ENCODE results near the gene SLC44A2.
"Not testable (repeated sequence)": the region's sequence is repeated elsewhere in the genome, so short reads cannot be mapped to it uniquely, and the experiment has no call there.

The SLC44A2 gene

DNA sequence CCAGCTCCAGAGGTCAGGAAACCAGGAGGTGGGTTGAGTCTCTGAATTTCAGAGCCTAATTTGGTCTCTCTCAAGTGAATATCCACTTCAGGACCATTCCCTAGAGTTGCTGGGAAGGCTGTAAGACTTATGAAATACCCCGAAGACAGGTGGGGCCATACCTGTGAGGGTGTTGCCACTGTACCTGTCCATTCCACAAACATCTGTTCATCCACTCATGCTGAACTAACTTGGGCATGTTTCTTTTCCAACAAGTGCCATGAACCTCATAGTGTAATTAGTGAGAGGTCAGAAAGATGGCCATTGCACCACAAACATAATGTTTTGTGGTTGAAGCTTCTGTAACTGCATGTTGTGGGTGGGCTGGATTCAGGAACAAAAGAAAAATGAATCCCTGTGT, 36.6 kb downstream of the SLC44A2 start:
- Histone ChIP-seq H3K27ac (replicated peaks) (no peak overlapping the region), H3K4me3 (replicated peaks; ENCODE audit: insufficient read depth, low read length) (no peak overlapping the region), H3K27me3 (ENCODE audit: insufficient read depth, poor library complexity, severe bottlenecking) (no peaks in the 10 kb centered on the region)
- TF ChIP-seq GABPA (IDR thresholded peaks at IDR 0.05; ENCODE audit: low read depth) = no peak
- TF ChIP-seq, protein P1, sequence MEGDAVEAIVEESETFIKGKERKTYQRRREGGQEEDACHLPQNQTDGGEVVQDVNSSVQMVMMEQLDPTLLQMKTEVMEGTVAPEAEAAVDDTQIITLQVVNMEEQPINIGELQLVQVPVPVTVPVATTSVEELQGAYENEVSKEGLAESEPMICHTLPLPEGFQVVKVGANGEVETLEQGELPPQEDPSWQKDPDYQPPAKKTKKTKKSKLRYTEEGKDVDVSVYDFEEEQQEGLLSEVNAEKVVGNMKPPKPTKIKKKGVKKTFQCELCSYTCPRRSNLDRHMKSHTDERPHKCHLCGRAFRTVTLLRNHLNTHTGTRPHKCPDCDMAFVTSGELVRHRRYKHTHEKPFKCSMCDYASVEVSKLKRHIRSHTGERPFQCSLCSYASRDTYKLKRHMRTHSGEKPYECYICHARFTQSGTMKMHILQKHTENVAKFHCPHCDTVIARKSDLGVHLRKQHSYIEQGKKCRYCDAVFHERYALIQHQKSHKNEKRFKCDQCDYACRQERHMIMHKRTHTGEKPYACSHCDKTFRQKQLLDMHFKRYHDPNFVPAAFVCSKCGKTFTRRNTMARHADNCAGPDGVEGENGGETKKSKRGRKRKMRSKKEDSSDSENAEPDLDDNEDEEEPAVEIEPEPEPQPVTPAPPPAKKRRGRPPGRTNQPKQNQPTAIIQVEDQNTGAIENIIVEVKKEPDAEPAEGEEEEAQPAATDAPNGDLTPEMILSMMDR (IDR thresholded peaks at IDR 0.05; ENCODE audit: insufficient read depth, low read length) = no peak
- no peak for TF ChIP-seq POLR2AphosphoS5 (IDR thresholded peaks at IDR 0.05; ENCODE audit: low read depth)
- TF ChIP-seq SPI1 (IDR thresholded peaks at IDR 0.05; ENCODE audit: borderline replicate concordance, low read depth) = no peak
- TF ChIP-seq, protein P2, sequence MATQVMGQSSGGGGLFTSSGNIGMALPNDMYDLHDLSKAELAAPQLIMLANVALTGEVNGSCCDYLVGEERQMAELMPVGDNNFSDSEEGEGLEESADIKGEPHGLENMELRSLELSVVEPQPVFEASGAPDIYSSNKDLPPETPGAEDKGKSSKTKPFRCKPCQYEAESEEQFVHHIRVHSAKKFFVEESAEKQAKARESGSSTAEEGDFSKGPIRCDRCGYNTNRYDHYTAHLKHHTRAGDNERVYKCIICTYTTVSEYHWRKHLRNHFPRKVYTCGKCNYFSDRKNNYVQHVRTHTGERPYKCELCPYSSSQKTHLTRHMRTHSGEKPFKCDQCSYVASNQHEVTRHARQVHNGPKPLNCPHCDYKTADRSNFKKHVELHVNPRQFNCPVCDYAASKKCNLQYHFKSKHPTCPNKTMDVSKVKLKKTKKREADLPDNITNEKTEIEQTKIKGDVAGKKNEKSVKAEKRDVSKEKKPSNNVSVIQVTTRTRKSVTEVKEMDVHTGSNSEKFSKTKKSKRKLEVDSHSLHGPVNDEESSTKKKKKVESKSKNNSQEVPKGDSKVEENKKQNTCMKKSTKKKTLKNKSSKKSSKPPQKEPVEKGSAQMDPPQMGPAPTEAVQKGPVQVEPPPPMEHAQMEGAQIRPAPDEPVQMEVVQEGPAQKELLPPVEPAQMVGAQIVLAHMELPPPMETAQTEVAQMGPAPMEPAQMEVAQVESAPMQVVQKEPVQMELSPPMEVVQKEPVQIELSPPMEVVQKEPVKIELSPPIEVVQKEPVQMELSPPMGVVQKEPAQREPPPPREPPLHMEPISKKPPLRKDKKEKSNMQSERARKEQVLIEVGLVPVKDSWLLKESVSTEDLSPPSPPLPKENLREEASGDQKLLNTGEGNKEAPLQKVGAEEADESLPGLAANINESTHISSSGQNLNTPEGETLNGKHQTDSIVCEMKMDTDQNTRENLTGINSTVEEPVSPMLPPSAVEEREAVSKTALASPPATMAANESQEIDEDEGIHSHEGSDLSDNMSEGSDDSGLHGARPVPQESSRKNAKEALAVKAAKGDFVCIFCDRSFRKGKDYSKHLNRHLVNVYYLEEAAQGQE (IDR thresholded peaks at IDR 0.05; ENCODE audit: insufficient replicate concordance, low read depth) = no peak
- DNase-seq (ENCODE audit: low read depth in 1 of 2, low spot score in 1 of 2) = no peak

DNA sequence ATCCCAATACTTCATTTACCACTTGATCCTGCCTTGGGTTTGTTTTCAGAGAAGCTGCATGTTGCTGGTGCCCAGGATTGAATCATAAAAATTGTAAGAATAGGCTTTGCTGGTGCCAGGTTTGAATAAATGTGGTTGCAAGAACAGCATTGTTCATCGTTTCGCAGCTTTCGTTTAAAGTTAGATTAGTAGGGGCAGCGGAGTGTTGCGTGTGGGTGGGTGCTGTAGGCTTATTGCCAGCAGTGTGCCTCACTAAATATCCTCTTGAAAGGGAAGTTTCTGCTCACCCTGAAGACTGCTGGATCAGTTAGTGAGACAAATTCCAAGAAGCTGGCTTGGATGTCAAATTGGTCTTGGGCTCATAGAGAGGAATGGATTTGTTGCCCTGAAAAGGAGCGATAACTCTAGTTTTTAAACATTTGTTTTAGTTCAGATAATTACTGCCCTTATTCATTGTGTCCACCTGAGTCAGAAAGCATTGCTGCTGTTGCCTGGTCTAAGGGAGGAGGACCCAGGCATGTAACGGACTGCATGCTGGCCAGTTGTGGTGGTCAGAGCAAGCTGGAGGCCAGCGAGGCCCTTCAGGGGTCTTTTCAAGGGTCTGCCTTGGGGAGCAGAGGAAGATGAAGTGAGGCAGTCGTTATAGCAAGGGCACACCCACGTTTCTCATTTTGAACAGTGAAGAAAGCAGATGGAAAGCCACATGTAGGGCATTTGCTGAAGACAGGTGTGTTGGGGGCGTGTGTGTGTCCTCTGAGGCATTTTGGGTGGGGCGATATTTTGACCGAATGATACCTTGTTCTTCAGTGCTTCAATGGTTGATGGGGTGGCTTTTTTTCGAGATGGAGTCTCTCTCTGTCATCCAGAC, 37.3 kb downstream of the SLC44A2 start:
- DNase-seq (ENCODE audit: low read depth in 1 of 2, low spot score in 1 of 2) = no peak
- no peak overlapping the region for H3K27ac ChIP-seq (replicated peaks)

DNA sequence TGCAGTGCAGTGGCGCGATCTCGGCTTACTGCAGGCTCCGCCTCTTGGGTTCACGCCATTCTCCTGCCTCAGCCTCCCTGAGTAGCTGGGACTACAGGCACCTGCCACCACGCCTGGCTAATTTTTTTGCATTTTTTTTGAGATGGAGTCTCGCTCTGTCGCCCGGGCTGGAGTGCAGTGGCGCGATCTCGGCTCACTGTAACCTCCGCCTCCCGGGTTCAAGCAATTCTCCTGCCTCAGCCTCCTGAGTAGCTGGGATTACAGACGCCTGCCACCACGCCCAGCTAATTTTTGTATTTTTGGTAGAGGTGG, 37.9 kb downstream of the SLC44A2 start:
- H3K27ac ChIP-seq (replicated peaks); H3K4me3 ChIP-seq (replicated peaks; ENCODE audit: insufficient read depth, low read length); DNase-seq (ENCODE audit: low read depth in 1 of 2, low spot score in 1 of 2); H3K27me3 ChIP-seq (ENCODE audit: insufficient read depth, poor library complexity, severe bottlenecking): not testable (repeated sequence)

More for the DNA sequence above, 37.3 kb downstream of the SLC44A2 start:
- TF ChIP-seq, protein P1 (IDR thresholded peaks at IDR 0.05; ENCODE audit: insufficient read depth, low read length) = no peak
- TF ChIP-seq, protein P2 (IDR thresholded peaks at IDR 0.05; ENCODE audit: insufficient replicate concordance, low read depth) = no peak
- TF ChIP-seq SPI1 (IDR thresholded peaks at IDR 0.05; ENCODE audit: borderline replicate concordance, low read depth) (no peak), GABPA (IDR thresholded peaks at IDR 0.05; ENCODE audit: low read depth) (no peak), POLR2AphosphoS5 (IDR thresholded peaks at IDR 0.05; ENCODE audit: low read depth) (no peak)
- no peaks in the 10 kb centered on the region for H3K27me3 ChIP-seq (ENCODE audit: insufficient read depth, poor library complexity, severe bottlenecking)
- H3K4me3 ChIP-seq (replicated peaks; ENCODE audit: insufficient read depth, low read length) = no peak overlapping the region

DNA sequence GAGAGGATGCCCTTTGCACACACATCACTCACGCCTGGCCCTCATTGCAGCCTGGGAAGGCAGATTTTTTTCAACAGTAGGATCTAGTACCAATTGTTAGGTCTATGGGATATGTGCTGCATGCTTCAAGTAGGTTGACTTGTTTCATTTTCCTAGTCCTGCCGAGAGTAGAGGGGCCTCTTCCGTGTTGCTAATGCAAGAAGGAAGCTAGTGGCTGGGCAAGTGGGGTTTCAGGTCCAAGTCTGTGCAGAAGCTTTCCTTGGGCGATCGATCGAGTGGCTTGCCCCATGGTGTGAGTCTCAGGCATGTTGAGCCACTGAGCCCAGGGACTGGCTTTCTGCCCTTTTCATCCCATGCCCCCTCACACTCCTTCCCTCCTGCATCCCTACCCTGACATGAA, 42.5 kb downstream of the SLC44A2 start:
- no peaks in the 10 kb centered on the region for H3K27me3 ChIP-seq (ENCODE audit: insufficient read depth, poor library complexity, severe bottlenecking)
- no peak overlapping the region for H3K4me3 ChIP-seq (replicated peaks; ENCODE audit: insufficient read depth, low read length)

More for the DNA sequence above, 42.5 kb downstream of the SLC44A2 start:
- DNase-seq (ENCODE audit: low read depth in 1 of 2, low spot score in 1 of 2) = no peak
- H3K27ac ChIP-seq (replicated peaks) = no peak overlapping the region
- TF ChIP-seq POLR2AphosphoS5 (IDR thresholded peaks at IDR 0.05; ENCODE audit: low read depth) (no peak), GABPA (IDR thresholded peaks at IDR 0.05; ENCODE audit: low read depth) (no peak), SPI1 (IDR thresholded peaks at IDR 0.05; ENCODE audit: borderline replicate concordance, low read depth) (no peak)
- TF ChIP-seq, protein P2 (IDR thresholded peaks at IDR 0.05; ENCODE audit: insufficient replicate concordance, low read depth) = no peak
- TF ChIP-seq, protein P1 (IDR thresholded peaks at IDR 0.05; ENCODE audit: insufficient read depth, low read length) = no peak

Data from HL-60 (cell line).